Measurements from ENCODE around the gene TGM2.

TGM2 gene

DNA sequence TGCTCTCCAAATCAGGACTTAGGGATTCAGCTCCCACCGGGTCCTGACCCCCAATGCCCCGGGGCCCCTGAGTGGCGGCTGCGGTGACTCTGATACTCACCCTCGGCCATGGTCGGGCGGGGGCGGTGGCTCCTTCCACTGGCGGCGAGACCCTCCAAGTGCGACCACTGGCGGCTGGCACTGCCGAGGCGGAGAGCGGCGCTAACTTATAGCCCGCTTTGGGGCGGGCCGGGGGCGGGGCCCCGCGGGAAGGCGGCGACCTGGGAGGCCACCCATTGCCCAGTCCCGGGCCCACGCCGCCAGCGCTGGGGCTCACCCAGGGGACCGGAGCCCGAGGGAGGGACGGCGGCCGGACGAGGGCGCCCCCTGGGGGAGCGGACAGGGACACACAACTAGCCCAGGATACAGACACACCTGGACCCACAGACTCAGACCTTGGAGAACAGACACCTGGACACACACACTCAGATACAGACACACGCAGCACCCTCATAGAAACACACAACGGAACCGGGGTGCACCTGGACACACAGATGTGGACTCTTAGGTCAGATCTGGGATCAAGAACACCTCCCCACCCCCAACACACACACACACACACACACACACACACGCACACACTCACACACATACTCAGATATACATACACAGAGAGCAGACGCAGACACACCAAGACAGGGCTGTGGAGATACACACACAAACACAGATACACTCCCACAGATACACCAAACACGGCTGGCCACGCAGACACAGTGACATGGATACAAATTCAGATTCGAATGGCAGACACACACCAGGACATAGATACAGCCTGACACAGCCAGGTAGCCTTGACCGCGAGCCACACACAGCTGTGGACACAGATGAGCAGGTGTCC is at the start of gene TGM2:
TSS of gene TGM2 (minus strand) at position 182 of the 877 bp plus-strand sequence. CDS start at position 110, 72 bp downstream.
- TF ChIP-seq GATA3 (IDR thresholded peaks at IDR 0.05; ENCODE audit: low read depth, low read length) (no peak), GATA2 (IDR thresholded peaks at IDR 0.05; ENCODE audit: low read depth, low read length) (no peak)

DNA sequence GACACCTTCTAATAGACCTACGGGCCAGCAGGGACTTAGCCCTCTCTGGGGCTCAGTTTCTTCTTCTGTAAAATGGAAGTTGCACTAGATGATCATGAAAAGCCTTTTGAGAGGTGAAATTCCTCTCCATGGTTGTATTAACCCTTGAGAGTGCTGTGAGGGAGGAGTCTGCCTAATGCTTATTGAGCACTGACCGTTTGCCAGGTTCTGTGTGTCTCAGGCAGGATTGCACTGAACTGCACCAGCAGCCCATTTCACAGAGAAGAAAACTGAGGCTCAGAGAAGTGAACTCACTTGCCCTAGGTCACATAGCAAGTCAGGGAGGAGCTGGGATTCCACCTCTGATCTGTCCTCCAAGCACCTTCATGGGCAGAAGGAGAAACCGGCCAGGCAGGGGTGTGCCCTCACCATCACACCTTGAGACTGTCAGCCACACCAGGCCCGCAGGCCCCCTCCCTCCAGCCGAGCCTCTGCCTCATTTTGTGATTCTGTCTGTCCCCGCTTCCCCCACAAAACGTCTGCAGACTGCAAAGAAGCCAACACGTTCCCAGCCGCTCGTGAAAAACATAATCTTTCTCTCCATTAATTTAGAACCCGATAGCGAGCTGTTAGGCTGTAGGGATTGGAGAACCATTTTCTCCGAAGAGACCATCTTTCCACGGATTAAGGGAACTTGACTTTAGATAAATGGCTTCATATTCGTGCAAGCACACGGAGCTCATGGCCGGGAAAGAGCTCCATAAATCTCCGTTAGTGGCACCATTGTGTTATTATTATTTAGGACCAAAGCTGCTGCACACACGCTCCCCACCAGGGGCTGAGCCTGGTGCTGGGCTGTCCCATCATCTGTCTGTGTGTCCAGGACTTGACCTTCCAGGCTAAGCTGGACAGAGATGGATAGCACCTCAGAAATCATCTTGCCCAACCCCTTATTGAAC is 49.5 kb upstream of the TGM2 start:
- TF ChIP-seq GATA3 (IDR thresholded peaks at IDR 0.05; ENCODE audit: low read depth, low read length) (no peak), GATA2 (IDR thresholded peaks at IDR 0.05; ENCODE audit: low read depth, low read length) (no peak)

DNA sequence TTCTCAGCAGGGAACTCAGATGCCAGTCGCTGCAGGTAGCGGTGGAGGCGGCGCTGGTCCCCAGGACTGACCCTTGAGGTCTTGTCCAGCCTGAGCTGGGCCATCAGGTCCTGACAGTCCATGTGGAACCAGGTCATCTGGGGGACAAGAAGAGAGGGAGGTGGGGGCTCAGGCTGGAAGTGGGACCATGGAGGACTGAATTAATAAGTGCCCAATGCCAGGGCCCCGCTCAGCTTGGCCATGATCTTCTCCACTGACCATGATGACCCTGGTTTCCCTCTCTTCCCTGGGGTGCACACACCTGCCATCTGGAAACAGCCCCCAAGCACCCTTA is 48.5 kb upstream of the TGM2 start:
- TF ChIP-seq GATA2 (IDR thresholded peaks at IDR 0.05; ENCODE audit: low read depth, low read length), result no peak
- no peak for TF ChIP-seq GATA3 (IDR thresholded peaks at IDR 0.05; ENCODE audit: low read depth, low read length)

DNA sequence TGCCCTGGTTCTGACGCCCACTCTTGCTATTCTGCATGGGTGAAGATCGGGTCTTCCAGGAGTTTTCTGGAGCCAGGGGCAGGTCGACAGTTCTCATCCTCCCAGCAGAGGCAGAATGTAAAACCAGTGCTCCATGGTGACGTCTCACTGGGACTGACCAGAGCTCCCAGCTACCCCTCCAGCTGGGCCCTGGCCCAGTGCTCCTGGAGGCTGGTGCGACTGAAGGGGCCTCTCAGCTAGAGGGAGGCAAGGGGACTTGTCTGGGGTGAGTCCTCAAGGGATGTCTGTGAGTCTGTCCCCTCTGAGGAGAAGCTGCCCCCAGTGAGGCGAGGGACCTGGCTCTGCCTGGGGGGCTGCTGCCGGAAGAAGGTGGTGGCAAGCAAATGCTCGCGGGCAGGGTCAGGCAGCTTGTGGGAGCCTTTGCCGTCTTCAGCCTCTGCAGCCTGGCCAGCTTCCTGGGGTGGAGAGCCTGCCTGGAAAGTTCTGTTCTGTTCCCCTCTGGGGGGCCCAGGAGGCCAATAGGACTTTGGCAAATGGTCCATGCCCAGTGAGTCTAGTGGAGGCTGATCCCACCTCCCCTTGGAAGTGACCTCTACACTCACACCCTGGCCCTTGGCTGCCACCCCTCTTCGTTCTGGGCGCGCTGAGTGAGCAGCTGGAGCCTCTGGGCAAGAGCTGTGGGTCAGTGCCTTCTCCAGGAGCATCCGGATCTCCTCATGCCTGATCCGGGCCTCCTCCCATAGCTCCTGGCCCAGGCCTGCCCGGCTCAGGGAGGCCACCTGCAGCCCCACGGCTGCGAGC is 47.9 kb upstream of the TGM2 start:
- TF ChIP-seq GATA3 (IDR thresholded peaks at IDR 0.05; ENCODE audit: low read depth, low read length) (no peak), GATA2 (IDR thresholded peaks at IDR 0.05; ENCODE audit: low read depth, low read length) (no peak)

DNA sequence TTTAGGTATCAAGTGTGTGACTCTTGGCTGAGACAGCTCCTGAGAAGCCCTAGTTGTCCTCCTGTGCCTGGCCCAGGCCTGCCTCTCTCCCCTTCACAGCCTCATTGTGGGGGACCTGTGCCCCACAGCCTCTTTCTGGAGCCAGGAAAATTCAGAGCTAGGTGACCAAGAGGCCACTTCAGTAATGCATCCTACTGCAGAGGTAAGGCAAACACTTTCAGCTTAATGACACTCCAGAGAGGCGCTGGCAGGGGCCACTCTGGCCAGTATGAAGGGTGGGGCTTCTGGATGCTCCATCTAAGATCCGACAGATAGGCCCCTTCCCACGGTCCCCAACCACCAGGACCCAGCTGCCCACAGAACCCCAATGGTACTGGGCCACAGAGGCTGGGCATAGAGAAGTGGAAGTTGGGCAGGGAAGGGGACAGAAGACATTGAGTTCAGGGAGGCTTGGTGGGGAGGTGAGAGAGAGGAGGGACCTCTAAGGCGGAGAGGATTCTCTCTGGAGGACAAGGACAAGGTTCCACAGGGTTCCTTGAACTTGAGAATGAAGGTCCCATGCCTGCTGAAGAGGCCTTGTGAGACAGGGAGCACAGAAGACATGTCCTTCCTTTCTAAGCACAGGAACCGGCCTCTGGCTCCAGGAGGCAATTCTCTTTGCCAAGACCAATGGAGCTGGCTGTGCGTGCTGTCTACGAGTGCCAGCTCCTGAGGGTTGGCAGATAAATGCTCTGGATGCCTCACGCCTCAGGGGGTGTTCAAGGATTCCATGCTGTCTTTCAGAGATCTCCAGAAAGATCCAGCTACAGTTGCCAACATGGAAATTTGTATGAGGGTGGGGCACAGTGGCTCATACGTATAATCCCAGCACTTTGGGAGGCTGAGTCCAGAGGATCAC is 46.4 kb upstream of the TGM2 start:
- TF ChIP-seq GATA2 (IDR thresholded peaks at IDR 0.05; ENCODE audit: low read depth, low read length) (no peak), GATA3 (IDR thresholded peaks at IDR 0.05; ENCODE audit: low read depth, low read length) (no peak)

DNA sequence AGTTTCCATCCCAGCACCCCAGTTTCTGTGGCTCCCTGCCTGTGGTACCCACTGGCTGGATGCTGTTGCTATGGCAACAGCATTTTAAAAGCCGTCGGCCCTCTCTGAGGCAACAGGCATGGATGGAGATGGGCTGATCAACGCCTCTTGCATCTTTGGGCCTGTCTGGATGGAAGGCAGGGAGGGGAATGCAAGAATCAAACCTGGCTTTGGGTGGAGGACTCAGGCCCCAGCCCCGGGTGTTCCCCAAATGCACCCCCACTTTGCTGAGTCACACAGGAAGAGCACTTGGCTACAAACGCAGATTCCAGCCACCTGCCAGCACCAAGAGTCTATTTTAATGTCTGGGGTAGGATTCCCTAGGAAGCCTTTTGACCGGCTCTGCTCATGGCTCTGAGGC is 45.7 kb upstream of the TGM2 start:
- TF ChIP-seq GATA3 (IDR thresholded peaks at IDR 0.05; ENCODE audit: low read depth, low read length) (no peak), GATA2 (IDR thresholded peaks at IDR 0.05; ENCODE audit: low read depth, low read length) (no peak)

DNA sequence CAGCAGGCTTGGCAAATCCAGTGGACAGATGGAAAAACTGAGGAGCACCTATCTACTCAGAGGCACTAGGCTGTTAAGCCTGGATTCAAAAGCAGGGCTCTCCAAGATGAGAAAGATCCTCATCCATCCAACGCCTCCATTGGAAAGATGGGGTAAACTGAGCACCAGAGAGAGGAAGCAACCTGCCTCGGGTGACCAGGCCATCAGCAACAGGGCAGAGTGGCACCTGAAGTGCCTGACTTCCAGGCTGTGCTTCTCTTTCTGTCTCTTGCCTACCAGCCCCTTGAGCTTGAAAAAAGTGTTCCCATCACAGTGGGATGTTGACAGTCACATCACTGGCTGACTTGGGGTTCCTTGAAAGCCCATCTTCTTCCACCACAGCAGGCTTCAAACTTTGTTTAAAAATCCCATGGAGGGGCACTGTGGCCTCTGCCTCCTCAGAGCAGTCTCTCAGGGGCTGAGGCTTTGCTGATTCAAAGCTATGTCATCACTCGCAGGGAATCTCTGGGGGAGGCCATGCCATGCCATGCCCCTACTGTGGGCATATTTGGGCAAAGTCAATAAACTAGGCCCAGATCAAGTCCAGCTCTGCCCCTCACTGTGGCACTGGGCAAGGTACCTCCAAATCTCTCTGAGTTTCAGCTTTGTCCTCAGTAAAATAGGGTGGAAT is 44.8 kb upstream of the TGM2 start:
- no peak for TF ChIP-seq GATA2 (IDR thresholded peaks at IDR 0.05; ENCODE audit: low read depth, low read length)
- TF ChIP-seq GATA3 (IDR thresholded peaks at IDR 0.05; ENCODE audit: low read depth, low read length), result no peak

DNA sequence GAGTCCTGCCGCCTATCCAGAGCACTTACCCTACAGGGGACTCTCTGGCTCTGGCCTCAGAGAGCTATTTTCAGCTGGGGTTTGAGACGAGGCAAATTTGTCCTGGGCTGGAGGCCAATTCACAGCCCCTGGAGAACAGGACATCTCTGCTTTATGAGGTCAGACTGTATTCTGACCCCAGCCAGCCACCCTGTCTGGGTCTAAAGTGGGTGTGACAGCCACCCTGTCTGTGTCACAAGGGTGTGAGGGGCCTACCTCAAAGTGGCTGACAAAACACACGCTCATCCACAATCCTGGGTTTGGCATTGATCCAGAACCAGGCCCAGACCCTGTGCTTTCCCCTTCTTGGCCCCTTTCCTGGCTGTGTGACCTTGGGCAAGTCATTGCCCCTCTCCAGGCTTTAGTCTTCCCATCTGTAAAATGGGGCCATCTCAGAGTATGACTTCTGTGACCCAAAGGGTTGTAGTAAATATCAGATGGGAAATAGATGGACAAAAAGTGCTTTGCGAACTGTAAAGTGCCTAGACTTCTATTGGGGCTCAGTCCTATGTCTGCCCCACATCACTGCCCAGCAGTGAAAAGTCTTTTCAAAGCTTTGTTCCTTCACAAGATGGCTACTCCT is 44.1 kb upstream of the TGM2 start:
- TF ChIP-seq GATA3 (IDR thresholded peaks at IDR 0.05; ENCODE audit: low read depth, low read length) (no peak), GATA2 (IDR thresholded peaks at IDR 0.05; ENCODE audit: low read depth, low read length) (no peak)

DNA sequence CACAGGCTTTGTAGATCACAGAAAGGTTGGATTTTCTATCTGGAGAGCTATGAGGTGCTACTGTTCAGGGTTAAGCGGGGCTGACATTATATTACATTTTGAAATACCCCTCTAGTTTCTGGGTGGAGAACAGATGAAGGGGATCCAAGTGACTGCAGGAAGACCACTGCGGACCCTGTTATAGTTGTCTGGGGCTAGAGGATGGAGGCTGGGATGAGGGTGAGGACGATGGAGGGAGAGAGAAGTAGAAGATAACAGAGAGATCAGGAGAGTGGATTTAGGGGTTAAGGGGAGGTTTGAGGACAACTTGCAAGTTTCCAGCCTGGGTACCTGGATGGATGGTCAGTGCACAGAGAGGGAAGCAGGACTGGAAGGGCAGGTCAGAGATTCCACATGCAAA is 43.5 kb upstream of the TGM2 start:
- no peak for TF ChIP-seq GATA3 (IDR thresholded peaks at IDR 0.05; ENCODE audit: low read depth, low read length)
- TF ChIP-seq GATA2 (IDR thresholded peaks at IDR 0.05; ENCODE audit: low read depth, low read length), result no peak

DNA sequence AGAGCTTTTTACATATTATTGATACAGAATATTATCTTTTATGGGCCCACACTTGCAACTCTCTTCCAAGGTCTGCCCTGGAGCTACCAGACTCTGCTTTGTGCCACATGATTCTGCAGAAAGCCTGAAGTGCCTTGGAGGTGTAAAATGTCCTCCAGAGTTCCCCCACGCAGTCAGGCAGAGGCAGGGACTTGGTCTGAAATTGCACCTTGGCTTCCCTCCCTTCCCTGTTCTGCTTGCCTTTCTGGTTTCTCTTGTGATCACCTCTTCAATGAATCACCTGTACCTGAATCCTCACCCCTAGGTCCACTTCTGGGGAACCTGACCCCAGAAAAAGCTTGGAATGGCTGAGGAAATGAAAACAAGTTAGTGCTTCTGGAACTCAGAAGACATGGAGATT is 43.0 kb upstream of the TGM2 start:
- no peak for TF ChIP-seq GATA3 (IDR thresholded peaks at IDR 0.05; ENCODE audit: low read depth, low read length)
- no peak for TF ChIP-seq GATA2 (IDR thresholded peaks at IDR 0.05; ENCODE audit: low read depth, low read length)

DNA sequence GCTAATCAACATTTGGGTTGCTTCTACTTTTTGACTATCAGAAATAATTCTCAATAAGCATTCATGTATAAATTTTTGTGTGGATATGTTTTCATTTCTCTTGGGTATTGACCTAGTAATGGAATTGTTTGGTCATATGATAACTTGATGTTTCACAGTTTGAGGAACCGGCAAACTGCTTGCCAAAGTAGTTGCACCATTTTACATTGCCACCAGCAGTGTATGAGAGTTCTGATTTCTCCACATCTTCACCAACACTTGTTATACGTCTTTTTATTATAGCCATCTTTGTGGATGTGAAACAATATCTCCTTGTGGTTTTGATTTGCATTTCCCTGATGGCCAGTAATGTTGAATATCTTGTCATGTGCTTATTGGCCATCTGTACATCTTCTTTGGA is 42.6 kb upstream of the TGM2 start:
- no peak for TF ChIP-seq GATA3 (IDR thresholded peaks at IDR 0.05; ENCODE audit: low read depth, low read length)
- TF ChIP-seq GATA2 (IDR thresholded peaks at IDR 0.05; ENCODE audit: low read depth, low read length), result no peak

DNA sequence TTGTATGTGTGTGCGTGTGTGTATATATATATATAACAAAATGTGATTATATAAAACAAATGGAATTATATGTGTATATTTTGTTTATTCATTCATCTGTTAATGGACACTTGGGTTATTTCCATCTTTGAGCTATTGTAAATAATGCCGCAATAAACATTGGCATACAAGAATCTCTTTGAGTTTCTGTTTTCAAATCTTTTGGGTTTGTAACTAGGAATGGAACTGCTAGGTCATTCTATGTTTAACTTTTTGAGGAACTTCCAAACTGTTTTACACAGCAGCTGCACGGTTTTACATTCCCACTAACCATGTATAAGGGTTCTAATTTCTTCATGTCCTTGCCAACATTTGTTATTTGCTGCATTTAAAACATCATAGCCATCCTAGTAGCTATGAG is 39.9 kb upstream of the TGM2 start:
- TF ChIP-seq GATA2 (IDR thresholded peaks at IDR 0.05; ENCODE audit: low read depth, low read length) (no peak), GATA3 (IDR thresholded peaks at IDR 0.05; ENCODE audit: low read depth, low read length) (no peak)
